Endothelial cell of umbilical vein (primary cell): Measurements from ENCODE around the gene PLB1. TPM values are rescaled to one million over a fixed set of nuclear protein-coding genes. Genes with fewer than 3 reads are reported as not detected.

Experiments
- BruUV-seq: library from RNA; stranded (reverse); fragments of 400-500 nt; replicated peaks from 2 replicates; lab custom pipeline; 2021; lab: Mats Ljungman, UMichigan
- CTCF ChIA-PET: fragments of 300-600, 350-600 bp; sonication (Branson Sonifier 250); formaldehyde crosslinking; loops from one replicate; lab custom pipeline; 2021; ENCODE audit warnings: antibody characterized with exemption, inconsistent platforms; lab: Charles Lee
- POLR2A ChIA-PET: fragments of 300-600, 350-600 bp; sonication (Branson Sonifier 250); formaldehyde crosslinking; loops from one replicate; lab custom pipeline; 2021; ENCODE audit warnings: antibody characterized with exemption, inconsistent platforms; lab: Charles Lee
- DNase-seq: peaks from one replicate; pipeline ENCODE4 v3.0.0-alpha.2; 2011; ENCODE audit warnings: low read depth, low spot score
- FAIRE-seq: peaks from 2 replicates; lab custom pipeline; 2011; peaks lifted over from hg19 to GRCh38; lab: Jason Lieb, UNC
- H2AFZ ChIP-seq: 2 replicates; pipeline ENCODE4 v1.6.0; 2012; ENCODE audit warnings: low read depth, low read length, control low read depth, inconsistent platforms
- H3K27ac ChIP-seq: 2 replicates; pipeline ENCODE4 v1.5.1; 2011; ENCODE audit warnings: low read depth, mild to moderate bottlenecking, control low read depth, low read length, moderate library complexity; ENCODE audit not compliant: insufficient read depth
- H3K27me3 ChIP-seq, 2 experiments: 2 replicates each; pipeline versions ENCODE4 v1.6.0 to v1.6.1; 2011; ENCODE audit warnings: low read length in 2 of 2, mixed read lengths in 1 of 2; ENCODE audit not compliant: control insufficient read depth in 2 of 2, insufficient read depth in 2 of 2
- H3K36me3 ChIP-seq, 2 experiments: 2 replicates in 1 of 2; 3 replicates in 1 of 2; pipeline ENCODE4 v1.5.1; 2011; ENCODE audit warnings: low read length in 2 of 2, mild to moderate bottlenecking in 1 of 2, moderate library complexity in 1 of 2; ENCODE audit not compliant: control insufficient read depth in 2 of 2, insufficient read depth in 2 of 2; ENCODE audit errors: extremely low read depth in 1 of 2
- H3K4me1 ChIP-seq: 3 replicates; pipeline ENCODE4 v1.5.1; 2011; ENCODE audit warnings: mild to moderate bottlenecking, low read length; ENCODE audit not compliant: control insufficient read depth, insufficient read depth; ENCODE audit errors: extremely low read depth
- H3K4me2 ChIP-seq: 2 replicates; pipeline ENCODE4 v1.6.1; 2011; ENCODE audit warnings: low read length, control low read depth, mixed read lengths; ENCODE audit not compliant: insufficient read depth
- H3K4me3 ChIP-seq, 3 experiments: fragments of 200-600 bp in 1 of 3; sonication (generic), shearing (Covaris generic) in 1 of 3; replicated peaks in 1 of 3; 2 replicates each; pipeline ENCODE4 v1.5.1; 2011 to 2016; ENCODE audit warnings: control low read depth in 3 of 3, low read length in 3 of 3, mild to moderate bottlenecking in 2 of 3, inconsistent platforms in 1 of 3, low read depth in 1 of 3, moderate library complexity in 1 of 3; ENCODE audit not compliant: insufficient read depth in 1 of 3
- H3K79me2 ChIP-seq: 2 replicates; pipeline ENCODE4 v1.6.0; 2012; ENCODE audit warnings: low read length, inconsistent platforms; ENCODE audit not compliant: control insufficient read depth, insufficient read depth
- H3K9ac ChIP-seq: replicated peaks from 2 replicates; pipeline ENCODE3; 2011; ENCODE audit warnings: low read length, control low read depth; ENCODE audit not compliant: insufficient read depth; ENCODE audit errors: extremely low read depth
- H3K9me1 ChIP-seq: replicated peaks from 3 replicates; pipeline ENCODE4 v1.6.0; 2011; ENCODE audit warnings: mild to moderate bottlenecking, low read length; ENCODE audit not compliant: control insufficient read depth, insufficient read depth; ENCODE audit errors: extremely low read depth
- H3K9me3 ChIP-seq: replicated peaks from 2 replicates; pipeline ENCODE4 v1.5.1; 2012; ENCODE audit warnings: low read length, inconsistent platforms; ENCODE audit not compliant: control insufficient read depth, insufficient read depth
- H4K20me1 ChIP-seq: replicated peaks from 2 replicates; pipeline ENCODE3; 2011; ENCODE audit warnings: mild to moderate bottlenecking, low read length; ENCODE audit not compliant: control insufficient read depth, insufficient read depth; ENCODE audit errors: extremely low read depth
- CTCF ChIP-seq, 2 donors: IDR thresholded peaks; 1 replicate in 1 of 2; 2 replicates in 1 of 2; pipeline ENCODE4 v1.5.1; 2011; ENCODE audit warnings: low read length in 2 of 2, mild to moderate bottlenecking in 2 of 2, moderate library complexity in 2 of 2, control low read depth in 1 of 2, inconsistent platforms in 1 of 2, low read depth in 1 of 2; ENCODE audit not compliant: insufficient read depth in 1 of 2; ENCODE audit errors: extremely low read depth in 1 of 2
- EZH2 ChIP-seq: IDR thresholded peaks from 2 replicates; pipeline ENCODE4 v1.6.1; 2012; ENCODE audit warnings: borderline replicate concordance, low read depth, mild to moderate bottlenecking, moderate library complexity, low read length, inconsistent platforms; ENCODE audit not compliant: severe bottlenecking
- FOS ChIP-seq: IDR thresholded peaks from 2 replicates; pipeline ENCODE4 v1.6.1; 2011; ENCODE audit warnings: mild to moderate bottlenecking, low read length, moderate library complexity, borderline replicate concordance; ENCODE audit not compliant: insufficient read depth
- GATA2 ChIP-seq: IDR thresholded peaks from 2 replicates; pipeline ENCODE4 v1.7.0; 2011; ENCODE audit warnings: low read depth, mild to moderate bottlenecking, moderate library complexity, mixed read lengths, low read length; ENCODE audit not compliant: insufficient read length, insufficient read depth
- JUN ChIP-seq: IDR thresholded peaks from 2 replicates; pipeline ENCODE4 v1.6.1; 2011; ENCODE audit warnings: borderline replicate concordance, low read depth; ENCODE audit not compliant: insufficient read length, insufficient read depth
- MAX ChIP-seq: IDR thresholded peaks from 2 replicates; pipeline ENCODE4 v1.6.1; 2011; ENCODE audit not compliant: insufficient read depth, insufficient read length
- MYC ChIP-seq: IDR thresholded peaks from one replicate; pipeline ENCODE4 v1.6.1; 2011; ENCODE audit warnings: mild to moderate bottlenecking, low read depth, low read length
- POLR2A ChIP-seq: IDR thresholded peaks from 2 replicates; pipeline ENCODE4 v1.6.1; 2012; ENCODE audit warnings: low read depth, mild to moderate bottlenecking, control low read depth, low read length
- POLR2AphosphoS5 ChIP-seq: IDR thresholded peaks from 2 replicates; pipeline ENCODE4 v1.6.1; 2012; ENCODE audit warnings: low read depth, mild to moderate bottlenecking, control low read depth, low read length, moderate library complexity; ENCODE audit not compliant: insufficient read depth
- dilution Hi-C: fragments of 300-500 bp; cut with MboI; formaldehyde crosslinking; loops from one replicate; pipeline ENCODE4 v1.15.0; 2019; ENCODE audit warnings: low sequenced_read_pairs; ENCODE audit not compliant: extremely low pct_ligation_motif_present
- intact Hi-C: fragments of 100-400 bp; cut with micrococcal nuclease; formaldehyde crosslinking; loops from one replicate; pipeline ENCODE4 v1.10.0; 2022
- polyA plus RNA-seq, 4 experiments: library from polyadenylated mRNA; depleted of rRNA in 3 of 4; stranded (reverse) in 3 of 4; unstranded in 1 of 4; fragments of >200 nt; gene quantifications; 2 replicates each; pipeline versions ENCODE4 v1.2.1 to v1.2.3, GENCODE V29; 2011 to 2012; ENCODE audit warnings: missing spikeins in 1 of 4
- total RNA-seq: library from RNA; stranded (reverse); gene quantifications from 2 replicates; pipeline ENCODE4 v1.2.3, GENCODE V29; 2021

The PLB1 gene
- total and polyA plus RNA-seq, 2 donors (not counting 3 experiments of a cell fraction or from before 2014, with no cell fraction given), result 0.75 to 0.80 TPM

DNA sequence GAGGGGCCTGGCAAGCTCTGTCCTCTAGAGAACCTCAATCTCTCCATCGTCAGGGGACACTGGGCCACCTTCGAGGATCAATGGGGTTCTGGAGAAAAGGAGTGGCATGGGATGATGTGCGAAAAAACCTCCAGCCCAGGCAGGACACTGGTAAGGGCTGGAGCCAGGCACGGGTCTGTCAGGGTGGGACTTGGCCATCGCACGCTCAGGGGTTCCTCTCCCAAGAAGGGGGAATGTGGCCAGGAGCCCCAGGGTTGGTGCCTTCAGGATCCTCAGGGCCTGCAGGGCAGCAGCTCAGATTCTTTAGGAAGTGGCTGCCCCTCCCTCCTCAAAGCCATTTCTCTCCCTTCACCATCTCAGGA is 46.8 kb upstream of the PLB1 start:
- ChIA-PET CTCF (interaction anchor here (0.7 to 1.6 kb wide), 7 partner anchors 14 to 746 kb away, joined by 3 to 5 read pairs (median 3); no protein-coding TSS in a partner anchor), POLR2A (no interaction called here)
- Histone ChIP-seq H3K4me1 (peaks cover 19% of the 10 kb centered on the region), H3K79me2 (no peaks in the 10 kb centered on the region), H3K4me3 (no peak overlapping the region), H3K4me2 (no peak overlapping the region), H3K36me3 (no peaks in the 10 kb centered on the region), H3K9me1 (no peaks in the 10 kb centered on the region), H4K20me1 (no peaks in the 10 kb centered on the region), H3K9ac (no peak overlapping the region), H3K9me3 (no peaks in the 10 kb centered on the region), H3K27ac (peak overlapping the region; percentile 42), H3K27me3 (no peaks in the 10 kb centered on the region), H2AFZ (peak overlapping the region; percentile 50)
- intact Hi-C loops, result no loop called here
- DNase-seq (no peak), FAIRE-seq (no peak)
- dilution Hi-C loops, result no loop called here
- TF ChIP-seq MYC, result no peak
- no peak for TF ChIP-seq FOS
- TF ChIP-seq CTCF (IDR thresholded peaks at IDR 0.05; ENCODE audit: extremely low read depth in 1 of 2, insufficient read depth in 1 of 2, low read depth in 1 of 2, low read length in 2 of 2), result no peak
- TF ChIP-seq MAX, result no peak
- TF ChIP-seq GATA2, result no peak
- TF ChIP-seq POLR2A, result no peak
- TF ChIP-seq EZH2, result no peak
- no peak for TF ChIP-seq JUN
- no peak for TF ChIP-seq POLR2AphosphoS5
- BruUV-seq, result no TSS peak
